B cell (primary cell): ENCODE data around the gene HTR3A. TPM values are rescaled to one million over a fixed set of nuclear protein-coding genes. Genes with fewer than 3 reads are reported as not detected.

ENCODE experiments used
- ATAC-seq: fragments of 200-7000 bp; cut with Tn5 transposase; one replicate; pipeline ENCODE4 v1.10.0; 2021; ENCODE audit warnings: low read depth, mild to moderate bottlenecking, moderate number of reproducible peaks, moderate library complexity
- CTCF ChIA-PET: fragments of 350-600 bp; sonication (Branson Sonifier 250); formaldehyde crosslinking; loops from one replicate; lab custom pipeline; 2021; ENCODE audit warnings: antibody characterized with exemption, inconsistent platforms; lab: Charles Lee
- POLR2A ChIA-PET: fragments of 350-600 bp; sonication (Branson Sonifier 250); formaldehyde crosslinking; loops from one replicate; lab custom pipeline; 2021; ENCODE audit warnings: antibody characterized with exemption; lab: Charles Lee
- DNase-seq: peaks from one replicate; pipeline ENCODE4 v3.0.0; 2013
- H2AFZ ChIP-seq: 2 replicates; pipeline ENCODE4 v1.6.1; 2012; ENCODE audit warnings: mild to moderate bottlenecking, low read depth, low read length; ENCODE audit not compliant: insufficient read depth, poor library complexity, severe bottlenecking
- H3K27ac ChIP-seq, 2 donors: 1 replicate in 1 of 2; 2 replicates in 1 of 2; pipeline ENCODE4 v1.5.1; 2012 to 2013; ENCODE audit warnings: low read length in 2 of 2, mild to moderate bottlenecking in 2 of 2, moderate library complexity in 1 of 2
- H3K27me3 ChIP-seq, 4 experiments: fragments of 200-600 bp in 1 of 4; sonication (generic) in 1 of 4; replicated peaks in 1 of 4; 1 replicate in 2 of 4; 2 replicates in 2 of 4; pipeline versions ENCODE4 v1.6.1 to v1.7.0; 2013 to 2016; ENCODE audit warnings: low read length in 3 of 4, mild to moderate bottlenecking in 2 of 4, mixed read lengths in 1 of 4, moderate library complexity in 1 of 4; ENCODE audit not compliant: insufficient read depth in 4 of 4, control insufficient read depth in 3 of 4; ENCODE audit errors: control extremely low read depth in 1 of 4
- H3K36me3 ChIP-seq, 2 experiments: replicated peaks in 1 of 2; 1 replicate in 1 of 2; 2 replicates in 1 of 2; pipeline versions ENCODE4 v1.6.1 to v1.7.1; 2013; ENCODE audit warnings: low read length in 1 of 2; ENCODE audit not compliant: insufficient read depth in 2 of 2, control insufficient read depth in 1 of 2; ENCODE audit errors: control extremely low read depth in 1 of 2, extremely low read depth in 1 of 2
- H3K4me1 ChIP-seq, 2 donors: fragments of 200-600 bp in 1 of 2; sonication (generic) in 1 of 2; 1 replicate in 1 of 2; 2 replicates in 1 of 2; pipeline versions ENCODE4 v1.5.1 to v1.6.1; 2013 to 2017; ENCODE audit warnings: low read length in 2 of 2; ENCODE audit not compliant: control insufficient read depth in 2 of 2, insufficient read depth in 2 of 2
- H3K4me2 ChIP-seq: replicated peaks from 2 replicates; pipeline ENCODE3; 2012; ENCODE audit warnings: mild to moderate bottlenecking, low read depth, low read length; ENCODE audit not compliant: poor library complexity, severe bottlenecking
- H3K4me3 ChIP-seq, 5 experiments: fragments of 200-600 bp in 1 of 5; sonication (generic) in 1 of 5; 1 replicate in 3 of 5; 2 replicates in 2 of 5; pipeline versions ENCODE4 v1.5.1 to v1.7.0; 2011 to 2016; ENCODE audit warnings: low read length in 4 of 5, mild to moderate bottlenecking in 4 of 5, low read depth in 2 of 5, control low read depth in 1 of 5, moderate library complexity in 1 of 5; ENCODE audit not compliant: insufficient read depth in 1 of 5; ENCODE audit errors: control extremely low read depth in 1 of 5, extremely low read depth in 1 of 5
- H3K79me2 ChIP-seq: fragments of 200-600 bp; sonication (generic); one replicate; pipeline ENCODE4 v1.6.0; 2016; ENCODE audit warnings: low read length; ENCODE audit not compliant: control insufficient read depth, insufficient read depth
- H3K9ac ChIP-seq: fragments of 200-600 bp; sonication (generic); 2 replicates; pipeline ENCODE4 v1.6.1; 2017; ENCODE audit warnings: mild to moderate bottlenecking, low read length, moderate library complexity
- H3K9me3 ChIP-seq, 3 donors: one replicate each; pipeline versions ENCODE4 v1.6.1 to v1.7.1; 2013; ENCODE audit warnings: low read length in 2 of 3; ENCODE audit not compliant: control insufficient read depth in 2 of 3, insufficient read depth in 1 of 3; ENCODE audit errors: control extremely low read depth in 1 of 3
- H4K20me1 ChIP-seq: 2 replicates; pipeline ENCODE4 v1.6.0; 2012; ENCODE audit warnings: mild to moderate bottlenecking, low read length; ENCODE audit not compliant: insufficient read depth, control insufficient read depth, poor library complexity, severe bottlenecking
- H3K27ac Mint-ChIP-seq: one replicate; pipeline ENCODE4 v1.8.0; 2021; ENCODE audit warnings: mixed read lengths
- H3K27me3 Mint-ChIP-seq: one replicate; pipeline ENCODE4 v1.8.0; 2021; ENCODE audit warnings: mixed read lengths
- H3K4me1 Mint-ChIP-seq: one replicate; pipeline ENCODE4 v1.8.0; 2021; ENCODE audit warnings: mixed read lengths
- H3K4me3 Mint-ChIP-seq: one replicate; pipeline ENCODE4 v1.8.0; 2021; ENCODE audit warnings: mixed read lengths
- H3K9me3 Mint-ChIP-seq: one replicate; pipeline ENCODE4 v1.8.0; 2022; ENCODE audit warnings: mixed read lengths; ENCODE audit not compliant: insufficient read depth
- CTCF ChIP-seq: fragments of 200-600 bp; IDR thresholded peaks from one replicate; pipeline ENCODE4 v1.8.0; 2022; ENCODE audit warnings: antibody characterized with exemption, mild to moderate bottlenecking
- EZH2 ChIP-seq: IDR thresholded peaks from 2 replicates; pipeline ENCODE4 v1.6.1; 2012; ENCODE audit warnings: borderline replicate concordance, low read depth, mild to moderate bottlenecking, moderate library complexity, low read length; ENCODE audit not compliant: insufficient read depth, poor library complexity, severe bottlenecking
- WGBS: methylation state at CpG from one replicate; pipeline ENCODE4 v1.1.5; 2013; ENCODE audit warnings: missing lambda C conversion rate; ENCODE audit not compliant: insufficient coverage; 5-methylcytosine and 5-hydroxymethylcytosine counted together
- intact Hi-C: fragments of 100-400 bp; cut with micrococcal nuclease; formaldehyde crosslinking; loops from one replicate; pipeline ENCODE4 v1.10.0; 2022
- polyA plus RNA-seq: library from polyadenylated mRNA; depleted of rRNA; stranded (reverse); fragments of >200 nt; gene quantifications from 2 replicates; pipeline ENCODE4 v1.2.3, GENCODE V29; 2012
- total RNA-seq, 2 donors: library from RNA; stranded (reverse); fragments of 120-200 nt in 1 of 2; gene quantifications; 1 replicate in 1 of 2; 2 replicates in 1 of 2; pipeline versions ENCODE4 v1.2.3 to v1.2.4, GENCODE V29; 2013 to 2022

HTR3A gene
- total and polyA plus RNA-seq, 2 donors (not counting 1 experiment from before 2014, with no cell fraction given): 8.1 to 16.1 TPM

DNA sequence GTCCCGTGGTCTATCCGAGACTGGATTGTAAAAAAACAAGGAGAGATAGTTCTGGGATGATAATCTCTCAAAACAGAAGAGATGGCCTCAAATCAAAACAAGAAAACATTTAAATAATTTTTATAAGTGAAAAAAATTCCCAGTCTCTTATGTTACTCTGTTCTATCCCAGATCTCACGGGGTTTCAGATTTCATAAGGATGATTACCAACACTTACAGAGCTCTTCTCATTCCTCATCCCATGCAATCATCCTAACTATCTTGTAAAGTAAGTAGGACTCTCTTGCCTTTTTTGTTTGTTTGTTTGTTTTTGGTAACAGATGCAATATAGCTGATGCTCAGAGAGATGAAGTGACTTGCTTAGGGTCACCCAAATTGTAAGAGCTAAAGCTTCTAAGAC is 64.6 kb downstream of the HTR3A start:
- ChIA-PET POLR2A (no interaction called here), CTCF (interaction anchor here (1.0 to 15.6 kb wide), 5 partner anchors 45 to 222 kb away, joined by 3 to 391 read pairs (median 4); no protein-coding TSS in a partner anchor)
- WGBS: no CpG with 5 or more reads among the region's 3 CpGs
- DNase-seq (no peak), ATAC-seq (no peak)
- no peaks in the 10 kb centered on the region for H3K79me2 ChIP-seq
- peaks cover 0 to 15% of the 10 kb centered on the region in 2 donors for H3K4me1 ChIP-seq
- H3K9me3 ChIP-seq: no peaks in the 10 kb centered on the region
- no peak overlapping the region for H2AFZ ChIP-seq
- H3K36me3 ChIP-seq: no peaks in the 10 kb centered on the region
- H4K20me1 ChIP-seq: no peaks in the 10 kb centered on the region
- Mint-ChIP-seq H3K9me3 (no peaks in the 10 kb centered on the region), H3K27me3 (peaks cover 18% of the 10 kb centered on the region), H3K4me1 (peaks cover 11% of the 10 kb centered on the region), H3K27ac (no peak overlapping the region), H3K4me3 (no peak overlapping the region)
- H3K4me2 ChIP-seq: no peak overlapping the region
- TF ChIP-seq CTCF (no peak), EZH2 (no peak)
- intact Hi-C loops: loop anchor here (5.0 kb wide), 1 partner anchor 47 kb away; no protein-coding TSS in a partner anchor
- no peak overlapping the region for H3K4me3 ChIP-seq
- H3K27ac ChIP-seq: no peak overlapping the region
- H3K27me3 ChIP-seq: peaks cover 0 to 17% (median 4%) of the 10 kb centered on the region in 4 experiments
- H3K9ac ChIP-seq: no peak overlapping the region

Other genes with a start within 250 kb of the HTR3A start
- gene ZW10, start 201.4 kb upstream of the HTR3A start, total RNA-seq: 11.7 and 11.9 TPM in 2 replicates
- gene ZW10, start 201.4 kb upstream of the HTR3A start, polyA plus RNA-seq: 4.2 and 4.8 TPM in 2 replicates
- gene CLDN25, start 195.3 kb upstream of the HTR3A start, total RNA-seq: not detected in 2 replicates
- gene CLDN25, start 195.3 kb upstream of the HTR3A start, polyA plus RNA-seq: not detected in 2 replicates
- 104 and 112 TPM in 2 replicates for gene USP28, start 99.5 kb upstream of the HTR3A start, total RNA-seq
- gene USP28, start 99.5 kb upstream of the HTR3A start, polyA plus RNA-seq: 70.1 and 78.0 TPM in 2 replicates
- gene HTR3B, start 70.3 kb upstream of the HTR3A start, total RNA-seq: not detected in 2 replicates
- not detected in 2 replicates for gene HTR3B, start 70.3 kb upstream of the HTR3A start, polyA plus RNA-seq
- 17.8 and 20.6 TPM in 2 replicates for gene ZBTB16, start 84.6 kb downstream of the HTR3A start, total RNA-seq
- gene ZBTB16, start 84.6 kb downstream of the HTR3A start, polyA plus RNA-seq: 5.7 and 16.0 TPM in 2 replicates